AG04450 (cell line): ENCODE data around the gene TMEM139. TPM values are rescaled to one million over a fixed set of nuclear protein-coding genes. Genes with fewer than 3 reads are reported as not detected.

Experiments used
- CTCF ChIA-PET: fragments of 300-600, 350-600 bp; formaldehyde crosslinking; extraction: SDS; loops from one replicate; lab custom pipeline; 2022; ENCODE audit warnings: antibody characterized with exemption, inconsistent platforms; lab: Charles Lee
- POLR2A ChIA-PET: fragments of 350-600 bp; formaldehyde crosslinking; extraction: SDS; loops from one replicate; lab custom pipeline; 2021; ENCODE audit warnings: antibody characterized with exemption, inconsistent platforms; lab: Yijun Ruan, JAX
- DNase-seq: peaks from one replicate; pipeline ENCODE4 v3.0.0-alpha.2; 2011; ENCODE audit warnings: low read depth, low spot score
- H3K27ac ChIP-seq: one replicate; pipeline ENCODE4 v1.5.1; 2012; ENCODE audit warnings: low read depth, low read length, control low read depth
- H3K27me3 ChIP-seq: one replicate; pipeline ENCODE4 v1.6.0; 2012; ENCODE audit warnings: low read length; ENCODE audit not compliant: control insufficient read depth, insufficient read depth
- H3K4me3 ChIP-seq: 2 replicates; pipeline ENCODE4 v1.5.1; 2011; ENCODE audit warnings: mild to moderate bottlenecking, low read depth, low read length, control low read depth
- H3K9me3 ChIP-seq: 2 replicates; pipeline ENCODE4 v1.5.1; 2012; ENCODE audit warnings: low read length; ENCODE audit not compliant: control insufficient read depth, insufficient read depth
- CTCF ChIP-seq: IDR thresholded peaks from 2 replicates; pipeline ENCODE4 v1.5.1; 2011; ENCODE audit warnings: low read depth, low read length, control low read depth, inconsistent platforms
- polyA plus RNA-seq: library from polyadenylated mRNA; depleted of rRNA; stranded (reverse); fragments of >200 nt; gene quantifications from 2 replicates; pipeline ENCODE4 v1.2.3, GENCODE V29; 2011

The TMEM139 gene
- polyA plus RNA-seq, 1 experiment, result not detected

GRCh38 chr7:143243111-143243510 lies 41.6 kb upstream of the TMEM139 start:
- Histone ChIP-seq H3K4me3 (no peak overlapping the region), H3K9me3 (no peaks in the 10 kb centered on the region), H3K27me3 (peaks cover 3% of the 10 kb centered on the region), H3K27ac (no peak overlapping the region)
- ChIA-PET CTCF (interaction anchor here (0.6 to 2.2 kb wide), 8 partner anchors 28 to 176 kb away, joined by 3 to 12 read pairs (median 6); no protein-coding TSS in a partner anchor), POLR2A (interaction anchor here (0.7 kb wide), 2 partner anchors 54 to 156 kb away, joined by 6 to 9 read pairs; no protein-coding TSS in a partner anchor)
- no peak for DNase-seq
- TF ChIP-seq CTCF, result no peak

GRCh38 chr7:143243614-143244013 lies 41.1 kb upstream of the TMEM139 start:
- peaks cover 3% of the 10 kb centered on the region for H3K27me3 ChIP-seq
- CTCF ChIA-PET, result interaction anchor here (0.6 to 2.2 kb wide), 7 partner anchors 28 to 173 kb away, joined by 3 to 12 read pairs (median 6); no protein-coding TSS in a partner anchor
- H3K27ac ChIP-seq, result no peak overlapping the region
- POLR2A ChIA-PET, result interaction anchor here (0.7 kb wide), 1 partner anchor 53 kb away, joined by 6 read pairs; no protein-coding TSS in a partner anchor
- DNase-seq, result no peak
- no peak for TF ChIP-seq CTCF
- H3K4me3 ChIP-seq, result no peak overlapping the region
- no peaks in the 10 kb centered on the region for H3K9me3 ChIP-seq

DNA sequence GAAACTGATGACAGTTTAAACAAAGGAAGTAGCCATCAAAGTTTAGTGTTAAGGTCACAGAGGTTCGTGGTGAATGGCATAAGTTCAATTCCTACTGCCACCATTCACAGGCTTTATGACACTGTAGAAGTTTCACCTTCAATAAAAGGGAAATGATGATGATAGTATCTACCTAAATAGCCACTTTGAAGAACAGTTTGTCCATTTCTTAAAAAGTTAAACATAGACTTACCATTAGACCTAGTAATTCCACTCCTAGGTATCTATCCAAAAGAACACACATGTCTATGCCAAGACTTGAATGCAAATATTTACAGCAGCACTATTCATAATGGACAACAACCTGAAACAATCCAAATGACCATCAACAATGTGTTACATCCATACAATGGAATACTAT lies 40.4 kb upstream of the TMEM139 start:
- Histone ChIP-seq H3K9me3 (no peaks in the 10 kb centered on the region), H3K4me3 (no peak overlapping the region), H3K27ac (no peak overlapping the region), H3K27me3 (peaks cover 3% of the 10 kb centered on the region)
- ChIA-PET POLR2A (no interaction called here), CTCF (interaction anchor here (0.6 to 1.8 kb wide), 3 partner anchors 29 to 173 kb away, joined by 4 to 11 read pairs (median 6); no protein-coding TSS in a partner anchor)
- no peak for TF ChIP-seq CTCF
- DNase-seq, result no peak

GRCh38 chr7:143245123-143245522 lies 39.6 kb upstream of the TMEM139 start:
- ChIA-PET CTCF (interaction anchor here (0.9 to 1.3 kb wide), 2 partner anchors 30 to 172 kb away, joined by 4 to 6 read pairs; no protein-coding TSS in a partner anchor), POLR2A (no interaction called here)
- H3K27me3 ChIP-seq, result peaks cover 4% of the 10 kb centered on the region
- no peak for TF ChIP-seq CTCF
- H3K9me3 ChIP-seq, result no peaks in the 10 kb centered on the region
- DNase-seq, result no peak
- no peak overlapping the region for H3K27ac ChIP-seq
- no peak overlapping the region for H3K4me3 ChIP-seq

DNA sequence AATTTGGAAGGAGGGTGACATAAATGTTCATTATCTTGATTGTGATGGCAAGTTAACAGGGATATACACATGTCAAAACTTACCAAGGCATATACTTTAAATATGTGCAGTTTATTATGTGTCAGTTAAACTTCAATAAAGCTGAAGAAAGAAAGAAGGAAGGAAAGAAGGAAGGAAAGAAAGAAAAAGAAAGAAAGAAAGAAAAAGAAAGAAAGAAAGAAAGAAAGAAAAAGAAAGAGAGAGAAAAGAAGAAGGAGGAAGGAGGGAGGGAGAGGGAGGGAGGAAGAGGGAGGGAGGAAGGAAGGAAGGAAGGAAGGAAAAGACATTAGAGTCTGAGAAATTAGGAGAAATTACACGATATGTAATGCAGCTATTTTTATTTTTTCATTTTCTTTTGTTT lies 37.4 kb upstream of the TMEM139 start:
- TF ChIP-seq CTCF, result no peak
- ChIA-PET POLR2A (no interaction called here), CTCF (interaction anchor here (0.6 to 3.0 kb wide), 3 partner anchors 33 to 169 kb away, joined by 4 to 16 read pairs (median 4); no protein-coding TSS in a partner anchor)
- Histone ChIP-seq H3K4me3 (no peak overlapping the region), H3K9me3 (no peaks in the 10 kb centered on the region), H3K27ac (no peak overlapping the region), H3K27me3 (peaks cover 7% of the 10 kb centered on the region)
- DNase-seq, result no peak
